ENCODE results near the gene KDM2A. TPM values are rescaled to one million over a fixed set of nuclear protein-coding genes. Genes with fewer than 3 reads are reported as not detected.

The KDM2A gene
- total RNA-seq, 1 experiment from 2014 or later, result 65.3 TPM

- DNase-seq (peak; percentile 32), ATAC-seq (peak; percentile 35)
- Histone ChIP-seq H3K27me3 (ENCODE audit: low read length) (no peaks in the 10 kb centered on the region), H3K27ac (ENCODE audit: low read length) (no peak overlapping the region), H3K9me3 (ENCODE audit: low read length) (no peaks in the 10 kb centered on the region), H3K4me1 (ENCODE audit: insufficient read depth, low read length) (peaks cover 6% of the 10 kb centered on the region; the same call in 1 of the 2 replicates), H4K20me1 (ENCODE audit: low read length) (peaks cover 17% of the 10 kb centered on the region), H3K4me3 (ENCODE audit: low read length) (peak overlapping the region; percentile 97), H3F3A (ENCODE audit: low read length, unreplicated experiment) (no peaks in the 10 kb centered on the region), H3K79me2 (ENCODE audit: low read length) (peaks cover 55% of the 10 kb centered on the region), H2AFZ (ENCODE audit: low read length) (peak overlapping the region; percentile 82), H3K4me2 (ENCODE audit: low read length) (peak overlapping the region; percentile 77), H3K36me3 (ENCODE audit: low read depth, low read length) (peaks cover 5% of the 10 kb centered on the region; the same call in 1 of the 2 replicates), H3K9me2 (replicated peaks; ENCODE audit: low read length) (no peaks in the 10 kb centered on the region), H3K9ac (ENCODE audit: low read length) (peak overlapping the region; percentile 86)
- TSS peak; percentile 54 for BruUV-seq (replicated peaks)
- ChIA-PET CTCF (interaction anchor here (0.5 to 1.0 kb wide), 8 partner anchors 25 to 1733 kb away, joined by 3 to 11 read pairs (median 4); no protein-coding TSS in a partner anchor), POLR2A (ENCODE audit: unreplicated experiment) (interaction anchor here (0.7 to 1.0 kb wide), 2 partner anchors 120 to 233 kb away, joined by 3 to 4 read pairs; no protein-coding TSS in a partner anchor)
- intact Hi-C loops (cut with micrococcal nuclease), result loop anchor here (2.0 kb wide), 2 partner anchors 49 to 121 kb away; no protein-coding TSS in a partner anchor
- TF ChIP-seq EZH2phosphoT487 (IDR thresholded peaks at IDR 0.05; ENCODE audit: borderline replicate concordance, low read length), result no peak
- no peak for TF ChIP-seq EZH2 (IDR thresholded peaks at IDR 0.05; ENCODE audit: low read length, unreplicated experiment)
- TF ChIP-seq CTCF (conservative IDR thresholded peaks at IDR 0.05; ENCODE audit: low read depth, low read length), result no peak
These were observed 725 bp downstream of the KDM2A start for GRCh38 chr11:67119585-67120391.

- Histone ChIP-seq H3K27me3 (ENCODE audit: low read length) (no peaks in the 10 kb centered on the region), H3K4me1 (ENCODE audit: insufficient read depth, low read length) (peaks cover 6% of the 10 kb centered on the region; the same call in 1 of the 2 replicates), H3K9me2 (replicated peaks; ENCODE audit: low read length) (no peaks in the 10 kb centered on the region), H3F3A (ENCODE audit: low read length, unreplicated experiment) (no peaks in the 10 kb centered on the region), H3K9me3 (ENCODE audit: low read length) (no peaks in the 10 kb centered on the region), H3K9ac (ENCODE audit: low read length) (peak overlapping the region; percentile 86), H3K4me2 (ENCODE audit: low read length) (peak overlapping the region; percentile 77), H3K36me3 (ENCODE audit: low read depth, low read length) (peaks cover 5% of the 10 kb centered on the region; the same call in 1 of the 2 replicates), H3K79me2 (ENCODE audit: low read length) (peaks cover 62% of the 10 kb centered on the region), H2AFZ (ENCODE audit: low read length) (peak overlapping the region; percentile 74), H3K4me3 (ENCODE audit: low read length) (peak overlapping the region; percentile 97), H4K20me1 (ENCODE audit: low read length) (peaks cover 17% of the 10 kb centered on the region), H3K27ac (ENCODE audit: low read length) (0 out of 2 replicates have a peak overlapping the region, but pooled peaks have one; percentile 2)
- POLR2A ChIA-PET (ENCODE audit: unreplicated experiment), result no interaction called here
- ATAC-seq (no peak), DNase-seq (no peak)
- no TSS peak for BruUV-seq (replicated peaks)
- intact Hi-C loops (cut with micrococcal nuclease), result loop anchor here (2.0 kb wide), 2 partner anchors 48 to 120 kb away; no protein-coding TSS in a partner anchor
- no peak for TF ChIP-seq CTCF (conservative IDR thresholded peaks at IDR 0.05; ENCODE audit: low read depth, low read length)
- no peak for TF ChIP-seq EZH2phosphoT487 (IDR thresholded peaks at IDR 0.05; ENCODE audit: borderline replicate concordance, low read length)
- TF ChIP-seq EZH2 (IDR thresholded peaks at IDR 0.05; ENCODE audit: low read length, unreplicated experiment), result no peak
- CTCF ChIA-PET, result no interaction called here
These were observed 1.4 kb downstream of the KDM2A start for GRCh38 chr11:67120456-67120855.
